Stimulated activated CD4-positive, alpha-beta T cell treated with anti-CD3 and anti-CD28 coated beads, Interleukin-12 subunit alpha, Interleukin-12 subunit beta, amount 100 ng/mL, for 4 hours (primary cell): ENCODE measurements around the gene OR4N2.
"Not testable (repeated sequence)": the region's sequence is repeated elsewhere in the genome, so short reads cannot be mapped to it uniquely, and the experiment has no call there.

ENCODE experiments used
- DNase-seq: peaks from one replicate; pipeline ENCODE4 v3.0.0-alpha.2; 2020

The OR4N2 gene

DNA sequence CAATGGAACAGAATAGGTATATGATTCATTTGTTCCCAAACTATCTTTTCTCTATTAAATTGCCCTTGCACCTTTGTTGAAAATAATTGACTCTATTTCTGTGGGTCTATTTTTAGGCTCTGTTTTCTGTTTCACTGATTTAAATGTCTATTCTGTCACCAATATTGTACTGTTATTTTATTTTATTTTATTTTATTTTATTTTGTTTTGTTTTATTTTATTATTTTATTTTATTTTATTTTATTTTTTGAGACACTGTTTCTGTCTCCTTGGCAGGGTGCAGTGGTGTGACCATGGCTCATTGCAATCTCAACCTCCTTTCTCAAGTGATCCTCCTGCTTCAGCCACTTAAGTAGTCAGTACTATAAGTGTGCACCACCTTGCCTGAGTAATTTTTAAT, 34.9 kb downstream of the OR4N2 start:
- no peak for DNase-seq

GRCh38 chr14:19851365-19851764, 47.8 kb downstream of the OR4N2 start:
- DNase-seq = no peak

DNA sequence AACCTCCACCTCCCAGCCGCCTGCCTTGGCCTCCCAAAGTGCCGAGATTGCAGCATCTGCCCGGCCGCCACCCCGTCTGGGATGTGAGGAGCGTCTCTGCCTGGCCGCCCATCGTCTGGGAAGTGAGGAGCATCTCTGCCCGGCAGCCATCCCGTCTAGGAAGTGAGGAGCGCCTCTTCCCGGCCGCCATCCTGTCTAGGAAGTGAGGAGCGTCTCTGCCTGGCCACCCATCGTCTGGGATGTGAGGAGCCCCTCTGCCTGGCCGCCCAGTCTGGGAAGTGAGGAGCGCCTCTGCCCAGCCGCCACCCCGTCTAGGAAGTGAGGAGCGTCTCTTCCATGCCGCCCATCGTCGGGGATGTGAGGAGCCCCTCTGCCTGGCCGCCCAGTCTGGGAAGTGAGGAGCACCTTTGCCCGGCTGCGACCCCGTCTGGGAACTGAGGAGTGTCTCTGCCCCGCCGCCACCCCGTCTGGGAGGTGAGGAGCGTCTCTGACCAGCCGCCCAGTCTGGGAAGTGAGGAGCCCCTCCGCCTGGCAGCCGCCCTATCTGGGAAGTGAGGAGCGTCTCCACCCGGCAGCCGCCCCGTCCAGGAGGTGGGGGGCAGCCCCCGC, 62.6 kb downstream of the OR4N2 start:
- DNase-seq = not testable (repeated sequence)

DNA sequence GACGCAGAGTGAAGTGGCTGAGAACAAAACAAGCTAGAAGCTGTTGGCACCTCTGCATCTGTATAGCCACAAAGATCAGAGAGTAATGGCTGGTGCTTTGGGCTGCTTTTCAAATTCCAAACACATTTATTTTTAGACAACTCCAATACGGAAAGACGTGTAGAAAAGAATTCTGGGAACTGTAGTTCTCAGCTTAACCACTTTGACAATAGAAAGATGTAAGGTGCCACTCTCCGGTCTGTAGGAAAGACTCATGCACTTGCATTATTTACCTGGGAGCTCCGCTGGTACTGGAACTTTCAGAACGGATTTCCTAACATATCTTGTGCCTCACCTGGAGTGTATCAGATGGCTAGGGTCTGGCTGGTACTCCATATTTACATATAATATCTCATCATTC, 69.6 kb downstream of the OR4N2 start:
- DNase-seq = no peak

DNA sequence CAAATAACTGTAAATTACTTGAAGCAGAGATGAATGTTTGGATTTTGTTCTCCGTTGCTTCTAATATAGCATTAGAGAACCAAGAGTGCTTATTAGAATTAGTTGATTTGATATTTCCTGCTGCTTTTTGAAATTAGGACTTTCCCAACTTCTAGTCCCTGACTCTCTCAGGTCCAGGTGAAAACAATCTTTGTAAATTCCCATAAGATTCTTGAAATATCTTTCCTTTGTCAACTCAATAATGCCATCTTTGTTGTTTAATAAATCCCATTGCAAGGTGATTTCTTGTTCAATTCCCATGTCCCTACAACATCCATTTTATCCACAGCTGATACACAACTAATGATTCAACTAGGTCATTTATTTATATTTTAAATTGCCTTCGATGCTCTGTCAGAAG, 71.3 kb downstream of the OR4N2 start, which contains the start of gene OR4K2:
Gene OR4K2 (plus strand): TSS at position 301 of the 400 bp plus-strand sequence. CDS start 1,126 bp downstream, outside the sequence.
- DNase-seq = no peak

DNA sequence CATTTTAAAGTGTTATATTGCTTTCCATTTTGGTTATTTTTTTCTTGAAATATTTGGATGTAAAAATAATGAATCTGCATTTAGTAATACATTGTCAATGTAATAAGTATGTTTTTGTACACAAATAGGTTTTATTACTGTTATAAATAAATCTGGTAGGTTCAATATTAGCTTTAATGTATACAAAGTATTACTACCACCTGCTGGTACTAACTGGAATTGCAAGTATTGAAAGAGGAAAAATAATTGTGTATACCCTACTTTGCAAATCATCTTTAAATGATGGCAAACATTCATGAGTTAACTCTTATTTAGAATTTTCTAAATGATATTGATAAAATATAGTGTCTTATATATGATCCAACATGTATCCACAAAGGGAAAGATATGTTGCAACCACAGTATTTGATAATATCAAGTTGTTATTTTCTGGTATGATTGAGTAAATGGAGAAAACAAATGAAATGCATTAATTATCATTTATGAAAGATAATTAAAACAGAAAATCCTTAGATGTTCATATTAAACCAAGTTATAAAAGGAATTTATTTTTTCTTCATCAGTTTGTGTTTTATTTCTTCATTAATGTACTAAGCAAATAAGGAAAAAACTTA, 74.6 kb downstream of the OR4N2 start:
- no peak for DNase-seq
